LNCaP clone FGC (cell line): ENCODE data around the gene RAD51D.

Experiments used
- DNase-seq: peaks from one replicate; pipeline ENCODE4 v3.0.0-alpha.2; 2011; ENCODE audit warnings: low read depth
- H3K4me3 ChIP-seq: 2 replicates; pipeline ENCODE4 v1.5.1; 2011; ENCODE audit warnings: mild to moderate bottlenecking, low read depth, low read length, control low read depth
- TF ChIP-seq, protein P1 (sequence below): IDR thresholded peaks from 2 replicates; pipeline ENCODE4 v1.5.1; 2012; ENCODE audit warnings: mild to moderate bottlenecking; ENCODE audit not compliant: control insufficient read depth, insufficient read depth; ENCODE audit errors: extremely low read depth

The RAD51D gene

DNA sequence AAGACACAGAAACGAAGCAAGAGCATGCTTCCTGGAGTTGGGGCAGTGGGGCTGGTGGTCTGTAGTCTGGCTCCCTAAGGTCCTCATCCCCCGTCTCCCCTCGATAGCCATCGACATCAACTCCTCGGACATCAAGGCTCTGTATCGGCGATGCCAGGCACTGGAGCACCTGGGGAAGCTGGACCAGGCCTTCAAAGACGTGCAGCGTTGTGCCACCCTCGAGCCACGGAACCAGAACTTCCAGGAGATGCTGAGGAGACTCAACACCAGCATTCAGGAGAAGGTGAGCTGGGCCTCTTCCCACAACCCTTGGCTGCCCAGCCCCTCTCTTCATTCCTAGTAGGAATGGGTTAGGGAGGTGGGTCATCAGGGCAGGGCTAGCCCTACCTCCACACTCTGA lies 30.3 kb upstream of the RAD51D start:
- DNase-seq = no peak
- no peak overlapping the region for H3K4me3 ChIP-seq
- TF ChIP-seq, protein P1, sequence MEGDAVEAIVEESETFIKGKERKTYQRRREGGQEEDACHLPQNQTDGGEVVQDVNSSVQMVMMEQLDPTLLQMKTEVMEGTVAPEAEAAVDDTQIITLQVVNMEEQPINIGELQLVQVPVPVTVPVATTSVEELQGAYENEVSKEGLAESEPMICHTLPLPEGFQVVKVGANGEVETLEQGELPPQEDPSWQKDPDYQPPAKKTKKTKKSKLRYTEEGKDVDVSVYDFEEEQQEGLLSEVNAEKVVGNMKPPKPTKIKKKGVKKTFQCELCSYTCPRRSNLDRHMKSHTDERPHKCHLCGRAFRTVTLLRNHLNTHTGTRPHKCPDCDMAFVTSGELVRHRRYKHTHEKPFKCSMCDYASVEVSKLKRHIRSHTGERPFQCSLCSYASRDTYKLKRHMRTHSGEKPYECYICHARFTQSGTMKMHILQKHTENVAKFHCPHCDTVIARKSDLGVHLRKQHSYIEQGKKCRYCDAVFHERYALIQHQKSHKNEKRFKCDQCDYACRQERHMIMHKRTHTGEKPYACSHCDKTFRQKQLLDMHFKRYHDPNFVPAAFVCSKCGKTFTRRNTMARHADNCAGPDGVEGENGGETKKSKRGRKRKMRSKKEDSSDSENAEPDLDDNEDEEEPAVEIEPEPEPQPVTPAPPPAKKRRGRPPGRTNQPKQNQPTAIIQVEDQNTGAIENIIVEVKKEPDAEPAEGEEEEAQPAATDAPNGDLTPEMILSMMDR = no peak

DNA sequence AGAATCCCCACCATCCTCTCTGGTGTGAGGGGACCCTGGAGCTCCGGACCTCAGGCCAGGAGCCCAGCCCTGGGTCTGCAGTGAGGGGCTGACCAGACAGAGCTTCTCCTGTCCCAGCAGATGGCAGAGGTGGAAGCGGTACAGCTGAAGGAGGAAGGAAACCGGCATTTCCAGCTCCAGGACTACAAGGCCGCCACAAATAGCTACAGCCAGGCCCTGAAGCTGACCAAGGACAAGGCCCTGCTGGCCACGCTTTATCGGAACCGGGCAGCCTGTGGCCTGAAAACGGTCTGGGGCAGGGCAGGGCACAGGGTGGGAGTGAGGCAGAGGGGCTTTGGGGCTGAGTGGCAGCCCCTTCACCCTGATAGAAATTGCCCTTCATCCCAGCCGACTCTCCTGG lies 28.5 kb upstream of the RAD51D start:
- no peak for DNase-seq
- H3K4me3 ChIP-seq = no peak overlapping the region
- TF ChIP-seq, protein P1 = no peak

DNA sequence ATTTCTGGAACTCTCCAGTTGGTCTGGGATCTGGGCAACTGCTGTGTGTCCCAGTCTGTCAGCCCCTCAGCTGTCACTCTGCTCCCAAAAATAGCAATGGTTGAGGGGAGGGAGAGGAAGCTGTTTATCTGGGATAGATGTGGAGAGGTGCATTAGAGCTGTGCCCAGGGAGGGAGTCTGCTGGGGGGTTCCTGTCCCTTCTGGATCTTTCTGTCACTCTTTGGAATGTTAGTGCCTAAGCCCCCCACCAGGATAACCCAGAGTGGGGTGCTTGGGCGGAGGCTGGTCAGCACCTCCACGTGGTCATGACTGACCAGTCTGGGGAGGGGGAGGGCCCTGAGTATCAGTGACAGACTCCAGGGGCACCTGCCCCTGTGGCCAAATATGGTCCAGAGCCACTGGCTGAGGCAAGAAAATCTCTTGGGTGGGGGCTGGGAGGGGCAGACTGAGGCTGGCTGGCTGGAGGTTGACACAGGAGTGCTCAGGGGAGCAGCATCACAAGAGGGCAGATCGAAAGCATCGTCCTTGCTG lies 27.8 kb upstream of the RAD51D start, which contains the start of gene UNC45B:
Gene UNC45B, plus strand, starts transcription at position 443 of the 531 bp plus-strand sequence. CDS start 447 bp downstream, outside the sequence.
- no peak for DNase-seq
- TF ChIP-seq, protein P1 = no peak

GRCh38 chr17:35146214-35146833 lies 26.7 kb upstream of the RAD51D start:
- no peak for DNase-seq
- TF ChIP-seq, protein P1 = no peak
- no peak overlapping the region for H3K4me3 ChIP-seq

More for the DNA sequence above, 27.8 kb upstream of the RAD51D start, which contains the start of gene UNC45B:
- no peak within 1 kb of the TSS for H3K4me3 ChIP-seq

DNA sequence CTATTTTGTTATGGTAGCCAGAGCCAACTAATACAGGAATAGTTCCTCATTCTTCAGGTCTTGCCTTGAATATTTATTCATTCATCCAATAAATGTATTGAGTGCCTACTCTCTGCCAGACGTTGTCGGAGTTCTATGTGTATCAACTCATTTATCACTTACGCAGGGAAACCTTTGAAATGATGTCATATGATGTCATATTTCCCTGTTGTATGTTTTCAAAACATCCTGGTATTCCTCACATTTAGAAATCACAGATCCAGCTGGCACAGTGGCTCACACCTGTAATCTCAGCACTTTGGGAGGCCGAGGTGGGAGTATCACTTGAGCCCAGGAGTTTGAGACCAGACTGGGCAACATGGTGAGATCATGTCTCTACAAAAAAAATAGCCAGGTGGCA lies 25.2 kb upstream of the RAD51D start:
- TF ChIP-seq, protein P1 = no peak
- no peak overlapping the region for H3K4me3 ChIP-seq
- DNase-seq = no peak

DNA sequence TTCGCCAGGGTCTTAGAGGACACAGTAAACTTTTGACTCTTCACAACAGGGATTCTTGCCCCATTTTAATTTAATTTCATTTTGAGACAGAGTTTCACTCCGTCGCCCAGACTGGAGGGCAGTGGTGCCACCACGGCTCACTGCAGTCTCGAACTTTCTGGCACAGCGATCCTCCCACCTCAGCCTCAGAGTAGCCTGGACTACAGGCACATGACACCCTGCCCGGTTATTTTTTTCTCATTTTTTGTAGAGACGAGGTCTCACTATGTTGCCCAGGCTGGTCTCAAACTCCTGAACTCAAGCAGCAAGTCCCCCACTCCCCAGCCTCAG lies 22.8 kb upstream of the RAD51D start:
- DNase-seq = no peak
- H3K4me3 ChIP-seq = peak overlapping the region; percentile 98; the same call in 1 of the 2 replicates
- TF ChIP-seq, protein P1 = no peak
